ENCODE data around the gene KCNIP3. TPM values are rescaled to one million over a fixed set of nuclear protein-coding genes. Genes with fewer than 3 reads are reported as not detected.

The KCNIP3 gene
- total RNA-seq, 1 experiment from 2014 or later, result not detected

DNA sequence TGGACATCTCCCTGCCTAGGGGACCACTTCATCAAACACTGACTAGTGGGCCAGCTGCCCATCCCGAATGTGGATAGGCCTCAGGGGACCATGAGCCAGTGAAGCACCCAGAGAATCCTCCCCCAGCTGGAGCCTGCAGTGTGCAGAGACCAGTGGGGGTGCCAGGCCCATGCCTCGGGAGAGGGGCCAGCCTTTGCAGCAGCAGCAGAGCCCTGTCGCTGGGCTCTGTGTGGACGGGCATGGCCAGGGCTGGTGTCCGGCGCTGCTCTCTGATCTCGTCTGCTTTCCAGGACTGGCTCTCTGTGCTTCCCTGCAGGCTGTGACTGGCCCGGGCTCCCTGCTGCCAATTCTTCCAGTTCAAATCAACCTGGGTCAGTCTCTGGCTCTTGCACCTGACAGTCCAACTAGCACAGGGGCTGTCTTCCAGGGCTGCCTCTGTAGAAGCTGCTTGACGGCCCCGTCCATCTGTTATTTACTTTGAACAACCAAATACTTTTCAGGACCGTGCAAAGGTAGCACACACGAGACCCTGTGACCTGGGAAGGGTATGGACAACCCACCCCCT lies 11.4 kb downstream of the KCNIP3 start:
- Histone ChIP-seq H3K36me3 (ENCODE audit: control insufficient read depth, insufficient read depth, low read length) (no peaks in the 10 kb centered on the region), H3K4me1 (no peaks in the 10 kb centered on the region; the same call in 1 of the 2 replicates), H3K4me3 (ENCODE audit: low read depth, low read length) (no peak overlapping the region), H3K9me3 (no peaks in the 10 kb centered on the region), H3K27me3 (replicated peaks; ENCODE audit: control insufficient read depth, insufficient read depth, low read length) (no peaks in the 10 kb centered on the region; the same call in none of the 2 replicates)
- no peak overlapping the region for H3K27ac Mint-ChIP-seq (ENCODE audit: unreplicated experiment)
- no peak for DNase-seq
- H3K4me1 Mint-ChIP-seq (ENCODE audit: low read depth, unreplicated experiment), result no peaks in the 10 kb centered on the region
- BruUV-seq (replicated peaks), result no TSS peak
- H3K27me3 Mint-ChIP-seq (ENCODE audit: insufficient read depth, unreplicated experiment), result no peaks in the 10 kb centered on the region
- ChIA-PET CTCF (no interaction called here), POLR2A (no interaction called here)
- no peaks in the 10 kb centered on the region for H3K36me3 Mint-ChIP-seq (ENCODE audit: insufficient read depth, unreplicated experiment)
- no peaks in the 10 kb centered on the region for H3K9me3 Mint-ChIP-seq (ENCODE audit: unreplicated experiment)
- TF ChIP-seq, protein P1, sequence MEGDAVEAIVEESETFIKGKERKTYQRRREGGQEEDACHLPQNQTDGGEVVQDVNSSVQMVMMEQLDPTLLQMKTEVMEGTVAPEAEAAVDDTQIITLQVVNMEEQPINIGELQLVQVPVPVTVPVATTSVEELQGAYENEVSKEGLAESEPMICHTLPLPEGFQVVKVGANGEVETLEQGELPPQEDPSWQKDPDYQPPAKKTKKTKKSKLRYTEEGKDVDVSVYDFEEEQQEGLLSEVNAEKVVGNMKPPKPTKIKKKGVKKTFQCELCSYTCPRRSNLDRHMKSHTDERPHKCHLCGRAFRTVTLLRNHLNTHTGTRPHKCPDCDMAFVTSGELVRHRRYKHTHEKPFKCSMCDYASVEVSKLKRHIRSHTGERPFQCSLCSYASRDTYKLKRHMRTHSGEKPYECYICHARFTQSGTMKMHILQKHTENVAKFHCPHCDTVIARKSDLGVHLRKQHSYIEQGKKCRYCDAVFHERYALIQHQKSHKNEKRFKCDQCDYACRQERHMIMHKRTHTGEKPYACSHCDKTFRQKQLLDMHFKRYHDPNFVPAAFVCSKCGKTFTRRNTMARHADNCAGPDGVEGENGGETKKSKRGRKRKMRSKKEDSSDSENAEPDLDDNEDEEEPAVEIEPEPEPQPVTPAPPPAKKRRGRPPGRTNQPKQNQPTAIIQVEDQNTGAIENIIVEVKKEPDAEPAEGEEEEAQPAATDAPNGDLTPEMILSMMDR (IDR thresholded peaks at IDR 0.05; ENCODE audit: insufficient read depth in 1 of 2, low read depth in 1 of 2, low read length in 1 of 2, severe bottlenecking in 1 of 2, unreplicated experiment in 1 of 2), result no peak
- H3K4me3 Mint-ChIP-seq (ENCODE audit: unreplicated experiment), result no peak overlapping the region
- intact Hi-C loops (cut with micrococcal nuclease; ENCODE audit: unreplicated experiment), result no loop called here

DNA sequence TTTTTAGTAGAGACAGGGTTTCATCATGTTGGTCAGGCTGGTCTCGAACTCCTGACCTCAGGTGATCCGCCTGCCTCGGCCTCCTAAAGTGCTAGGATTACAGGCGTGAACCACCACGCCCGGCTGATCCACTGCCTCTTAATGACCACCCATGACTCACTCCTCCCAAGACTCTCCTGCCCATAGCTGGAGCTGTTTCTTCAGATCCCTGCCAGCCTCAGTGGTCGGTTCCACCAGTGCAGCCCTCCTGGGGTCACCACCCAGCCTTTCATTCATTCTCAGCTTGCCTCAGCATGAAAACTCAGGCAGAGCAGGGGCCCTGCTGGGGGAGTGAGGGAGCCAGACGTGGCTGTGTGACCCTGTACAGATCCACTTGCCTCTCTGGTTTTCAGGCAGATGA lies 12.5 kb downstream of the KCNIP3 start:
- Histone ChIP-seq H3K36me3 (ENCODE audit: control insufficient read depth, insufficient read depth, low read length) (no peaks in the 10 kb centered on the region), H3K9me3 (no peaks in the 10 kb centered on the region), H3K4me1 (no peaks in the 10 kb centered on the region; the same call in 1 of the 2 replicates), H3K27me3 (replicated peaks; ENCODE audit: control insufficient read depth, insufficient read depth, low read length) (no peaks in the 10 kb centered on the region; the same call in none of the 2 replicates), H3K4me3 (ENCODE audit: low read depth, low read length) (no peak overlapping the region)
- Mint-ChIP-seq H3K4me3 (ENCODE audit: unreplicated experiment) (no peak overlapping the region), H3K4me1 (ENCODE audit: low read depth, unreplicated experiment) (no peaks in the 10 kb centered on the region), H3K36me3 (ENCODE audit: insufficient read depth, unreplicated experiment) (no peaks in the 10 kb centered on the region), H3K27ac (ENCODE audit: unreplicated experiment) (no peak overlapping the region), H3K27me3 (ENCODE audit: insufficient read depth, unreplicated experiment) (no peaks in the 10 kb centered on the region), H3K9me3 (ENCODE audit: unreplicated experiment) (no peaks in the 10 kb centered on the region)
- ChIA-PET CTCF (interaction anchor here (0.7 kb wide), 1 partner anchor 256 kb away, joined by 5 read pairs; no protein-coding TSS in a partner anchor), POLR2A (no interaction called here)
- TF ChIP-seq, protein P1 (IDR thresholded peaks at IDR 0.05; ENCODE audit: insufficient read depth in 1 of 2, low read depth in 1 of 2, low read length in 1 of 2, severe bottlenecking in 1 of 2, unreplicated experiment in 1 of 2), result no peak
- no peak for DNase-seq
- BruUV-seq (replicated peaks), result no TSS peak
- intact Hi-C loops (cut with micrococcal nuclease; ENCODE audit: unreplicated experiment), result no loop called here

DNA sequence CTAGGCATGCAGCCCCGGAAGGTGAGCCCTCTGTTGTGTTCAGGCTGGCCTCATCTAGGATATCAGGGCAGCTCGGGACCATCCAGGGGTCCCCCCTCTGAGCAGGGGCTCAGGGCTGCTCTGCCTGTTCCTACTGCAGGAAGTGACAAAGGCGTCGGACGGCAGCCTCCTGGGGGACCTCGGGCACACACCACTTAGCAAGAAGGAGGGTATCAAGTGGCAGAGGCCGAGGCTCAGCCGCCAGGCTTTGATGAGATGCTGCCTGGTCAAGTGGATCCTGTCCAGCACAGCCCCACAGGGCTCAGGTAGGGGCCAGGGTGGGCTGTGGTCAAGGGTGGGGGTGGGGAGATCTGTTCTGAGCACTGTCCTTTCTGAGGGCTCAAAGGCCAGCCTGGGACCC lies 13.1 kb downstream of the KCNIP3 start:
- H3K27ac Mint-ChIP-seq (ENCODE audit: unreplicated experiment), result no peak overlapping the region
- no peaks in the 10 kb centered on the region; the same call in none of the 2 replicates for H3K27me3 ChIP-seq (replicated peaks; ENCODE audit: control insufficient read depth, insufficient read depth, low read length)
- no peaks in the 10 kb centered on the region for H3K27me3 Mint-ChIP-seq (ENCODE audit: insufficient read depth, unreplicated experiment)
- no peaks in the 10 kb centered on the region; the same call in 1 of the 2 replicates for H3K4me1 ChIP-seq
- H3K4me1 Mint-ChIP-seq (ENCODE audit: low read depth, unreplicated experiment), result no peaks in the 10 kb centered on the region
- CTCF ChIA-PET, result no interaction called here
- no peaks in the 10 kb centered on the region for H3K9me3 Mint-ChIP-seq (ENCODE audit: unreplicated experiment)
- POLR2A ChIA-PET, result interaction anchor here (0.6 kb wide), 1 partner anchor 91 kb away, joined by 3 read pairs; no protein-coding TSS in a partner anchor
- intact Hi-C loops (cut with micrococcal nuclease; ENCODE audit: unreplicated experiment), result no loop called here
- no peaks in the 10 kb centered on the region for H3K9me3 ChIP-seq
- H3K36me3 Mint-ChIP-seq (ENCODE audit: insufficient read depth, unreplicated experiment), result no peaks in the 10 kb centered on the region
- DNase-seq, result no peak
- H3K36me3 ChIP-seq (ENCODE audit: control insufficient read depth, insufficient read depth, low read length), result no peaks in the 10 kb centered on the region
- H3K4me3 Mint-ChIP-seq (ENCODE audit: unreplicated experiment), result no peak overlapping the region
- no TSS peak for BruUV-seq (replicated peaks)
- no peak overlapping the region for H3K4me3 ChIP-seq (ENCODE audit: low read depth, low read length)
- TF ChIP-seq, protein P1 (IDR thresholded peaks at IDR 0.05; ENCODE audit: insufficient read depth in 1 of 2, low read depth in 1 of 2, low read length in 1 of 2, severe bottlenecking in 1 of 2, unreplicated experiment in 1 of 2), result no peak

Data from Caco-2 (cell line).